HG03558 (cell line): ENCODE measurements around the gene CRYBG1.
"Not testable (repeated sequence)": the region's sequence is repeated elsewhere in the genome, so short reads cannot be mapped to it uniquely, and the experiment has no call there.

ENCODE experiments used
- ATAC-seq: cut with Tn5 transposase; IDR thresholded peaks from one replicate; pipeline ENCODE4 v1.9.1; 2021; ENCODE audit warnings: moderate number of reproducible peaks; ENCODE audit not compliant: unreplicated experiment; ENCODE audit errors: extremely low read depth

The CRYBG1 gene

GRCh38 chr6:106569428-106569827 is 208.9 kb downstream of the CRYBG1 start:
- ATAC-seq, result no peak

- no peak for ATAC-seq
These were observed 211.9 kb downstream of the CRYBG1 start for GRCh38 chr6:106572436-106572835.

- ATAC-seq, result no peak
These were observed 212.5 kb downstream of the CRYBG1 start for GRCh38 chr6:106572875-106573585.

GRCh38 chr6:106574741-106575458 is 214.4 kb downstream of the CRYBG1 start:
- ATAC-seq, result no peak

GRCh38 chr6:106579281-106579680 is 218.8 kb downstream of the CRYBG1 start:
- ATAC-seq, result no peak

GRCh38 chr6:106581468-106581867 is 221.0 kb downstream of the CRYBG1 start:
- ATAC-seq, result no peak

- no peak for ATAC-seq
These were observed 226.4 kb downstream of the CRYBG1 start for GRCh38 chr6:106586815-106587415.

GRCh38 chr6:106588937-106589336 is 228.4 kb downstream of the CRYBG1 start:
- not testable (repeated sequence) for ATAC-seq

- ATAC-seq, result no peak
These were observed 230.8 kb downstream of the CRYBG1 start for GRCh38 chr6:106591111-106591825.

GRCh38 chr6:106599440-106599839 is 238.9 kb downstream of the CRYBG1 start:
- no peak for ATAC-seq

GRCh38 chr6:106600329-106600728 is 239.8 kb downstream of the CRYBG1 start:
- no peak for ATAC-seq

- no peak for ATAC-seq
These were observed 247.7 kb downstream of the CRYBG1 start for GRCh38 chr6:106608080-106608668.

GRCh38 chr6:106609699-106610098 is 249.2 kb downstream of the CRYBG1 start:
- no peak for ATAC-seq

- ATAC-seq, result no peak
These were observed 250.5 kb downstream of the CRYBG1 start for GRCh38 chr6:106611030-106611429.

- no peak for ATAC-seq
These were observed 252.3 kb downstream of the CRYBG1 start for GRCh38 chr6:106612671-106613416.

GRCh38 chr6:106613590-106613989 is 253.1 kb downstream of the CRYBG1 start:
- ATAC-seq, result no peak

GRCh38 chr6:106614166-106614565 is 253.6 kb downstream of the CRYBG1 start:
- no peak for ATAC-seq

- no peak for ATAC-seq
These were observed 254.2 kb downstream of the CRYBG1 start for GRCh38 chr6:106614592-106615257.

- peak; percentile 66 for ATAC-seq
These were observed 256.8 kb downstream of the CRYBG1 start for GRCh38 chr6:106617302-106617701.
